IMR-90 (cell line): ENCODE measurements around the gene ABCC3. TPM values are rescaled to one million over a fixed set of nuclear protein-coding genes. Genes with fewer than 3 reads are reported as not detected.

Experiments used
- ATAC-seq: fragments of 200-7000 bp; cut with Tn5 transposase; 2 replicates; pipeline ENCODE4 v1.9.1; 2020; ENCODE audit warnings: low read depth, mild to moderate bottlenecking, moderate library complexity
- BruUV-seq: library from RNA; stranded (reverse); fragments of 400-500 nt; replicated peaks from 2 replicates; lab custom pipeline; 2021; lab: Mats Ljungman, UMichigan
- CTCF ChIA-PET: fragments of 300-600 bp; formaldehyde crosslinking; extraction: SDS; loops from one replicate; lab custom pipeline; 2021; ENCODE audit warnings: antibody characterized with exemption; lab: Yijun Ruan, JAX
- POLR2A ChIA-PET: fragments of 300-600 bp; sonication (Branson Sonifier 250); formaldehyde crosslinking; loops from one replicate; lab custom pipeline; 2022; ENCODE audit warnings: antibody characterized with exemption; ENCODE audit not compliant: unreplicated experiment; lab: Charles Lee
- DNase-seq: peaks from one replicate; pipeline ENCODE4 v3.0.0; 2013
- H2AFZ ChIP-seq: replicated peaks from 2 replicates; pipeline ENCODE3; 2013; ENCODE audit warnings: low read length, mild to moderate bottlenecking; ENCODE audit not compliant: poor library complexity
- H2AK5ac ChIP-seq: 2 replicates; pipeline ENCODE4 v1.6.1; 2013; ENCODE audit warnings: low read depth, low read length, inconsistent platforms
- H2AK9ac ChIP-seq: replicated peaks from 2 replicates; pipeline ENCODE3; 2013; ENCODE audit warnings: mild to moderate bottlenecking, low read depth, low read length, moderate library complexity; ENCODE audit not compliant: poor library complexity
- H2BK120ac ChIP-seq: 2 replicates; pipeline ENCODE4 v1.6.1; 2013; ENCODE audit warnings: low read depth, low read length, inconsistent platforms
- H2BK15ac ChIP-seq: 3 replicates; pipeline ENCODE4 v1.6.1; 2013; ENCODE audit warnings: low read depth, low read length, inconsistent platforms
- H2BK20ac ChIP-seq: 2 replicates; pipeline ENCODE4 v1.6.1; 2013; ENCODE audit warnings: low read depth, mild to moderate bottlenecking, inconsistent platforms, low read length, moderate library complexity
- H2BK5ac ChIP-seq: 2 replicates; pipeline ENCODE4 v1.6.1; 2013; ENCODE audit warnings: mild to moderate bottlenecking, low read depth, low read length, inconsistent platforms; ENCODE audit not compliant: poor library complexity, severe bottlenecking
- H3K14ac ChIP-seq: replicated peaks from 2 replicates; pipeline ENCODE4 v1.6.1; 2013; ENCODE audit warnings: low read depth, low read length, inconsistent platforms
- H3K18ac ChIP-seq: 2 replicates; pipeline ENCODE4 v1.6.1; 2013; ENCODE audit warnings: low read depth, low read length, control low read depth
- H3K23ac ChIP-seq: 2 replicates; pipeline ENCODE4 v1.6.1; 2013; ENCODE audit warnings: low read depth, low read length, inconsistent platforms
- H3K27ac ChIP-seq: 2 replicates; pipeline ENCODE4 v1.5.1; 2013; ENCODE audit warnings: mild to moderate bottlenecking, control low read depth, low read length; ENCODE audit not compliant: insufficient read depth
- H3K27me3 ChIP-seq: 2 replicates; pipeline ENCODE4 v1.6.1; 2013; ENCODE audit warnings: low read length; ENCODE audit not compliant: control insufficient read depth, insufficient read depth
- H3K36me3 ChIP-seq: 2 replicates; pipeline ENCODE4 v1.6.1; 2013; ENCODE audit warnings: low read length, mixed read lengths; ENCODE audit not compliant: control insufficient read depth, insufficient read depth
- H3K4ac ChIP-seq: 2 replicates; pipeline ENCODE4 v1.6.1; 2013; ENCODE audit warnings: low read depth, low read length, inconsistent platforms
- H3K4me1 ChIP-seq: 2 replicates; pipeline ENCODE4 v1.6.1; 2013; ENCODE audit warnings: low read length, mixed read lengths; ENCODE audit not compliant: control insufficient read depth, insufficient read depth
- H3K4me2 ChIP-seq: 2 replicates; pipeline ENCODE4 v1.6.1; 2013; ENCODE audit warnings: low read depth, mild to moderate bottlenecking, control low read depth, low read length, moderate library complexity
- H3K4me3 ChIP-seq: 2 replicates; pipeline ENCODE4 v1.5.1; 2013; ENCODE audit warnings: low read depth, mild to moderate bottlenecking, control low read depth, low read length, moderate library complexity; ENCODE audit not compliant: insufficient read depth
- H3K56ac ChIP-seq: 2 replicates; pipeline ENCODE4 v1.6.1; 2013; ENCODE audit warnings: low read length, inconsistent platforms; ENCODE audit not compliant: insufficient read depth; ENCODE audit errors: extremely low read depth
- H3K79me1 ChIP-seq, 2 experiments: 2 replicates each; pipeline ENCODE4 v1.6.1; 2013; ENCODE audit warnings: low read length in 2 of 2, inconsistent platforms in 1 of 2, low read depth in 1 of 2
- H3K9ac ChIP-seq: 2 replicates; pipeline ENCODE4 v1.6.1; 2013; ENCODE audit warnings: low read depth, low read length, control low read depth
- H3K9me1 ChIP-seq: 2 replicates; pipeline ENCODE4 v1.6.1; 2013; ENCODE audit warnings: low read length, inconsistent platforms; ENCODE audit not compliant: insufficient read depth
- H3K9me3 ChIP-seq: 2 replicates; pipeline ENCODE4 v1.6.1; 2013; ENCODE audit warnings: low read length; ENCODE audit not compliant: control insufficient read depth, insufficient read depth
- H4K20me1 ChIP-seq: 2 replicates; pipeline ENCODE4 v1.6.1; 2013; ENCODE audit warnings: low read length, inconsistent platforms; ENCODE audit not compliant: insufficient read depth
- H4K5ac ChIP-seq: 2 replicates; pipeline ENCODE4 v1.6.1; 2013; ENCODE audit warnings: mild to moderate bottlenecking, low read depth, low read length, control low read depth
- H4K8ac ChIP-seq, 2 experiments: 2 replicates each; pipeline ENCODE4 v1.6.1; 2013; ENCODE audit warnings: low read depth in 2 of 2, low read length in 2 of 2, control low read depth in 1 of 2, inconsistent platforms in 1 of 2
- H4K91ac ChIP-seq: 2 replicates; pipeline ENCODE4 v1.6.1; 2013; ENCODE audit warnings: low read depth, low read length, inconsistent platforms; ENCODE audit not compliant: insufficient read depth
- BHLHE40 ChIP-seq: fragments of 150-350 bp; IDR thresholded peaks from 2 replicates; pipeline ENCODE4 v1.6.1; 2016; ENCODE audit warnings: mild to moderate bottlenecking, low read depth, low read length
- CEBPB ChIP-seq: IDR thresholded peaks from 2 replicates; pipeline ENCODE4 v1.6.1; 2012; ENCODE audit warnings: low read depth, low read length, improper control_type of control experiment
- CHD1 ChIP-seq: IDR thresholded peaks from 2 replicates; pipeline ENCODE4 v1.6.1; 2012; ENCODE audit warnings: low read depth, low read length, improper control_type of control experiment
- CTCF ChIP-seq: conservative IDR thresholded peaks from 2 replicates; pipeline ENCODE4 v1.5.1; 2012; ENCODE audit warnings: mild to moderate bottlenecking, low read depth, low read length, improper control_type of control experiment
- ELK1 ChIP-seq: fragments of 150-350 bp; IDR thresholded peaks from 2 replicates; pipeline ENCODE4 v1.6.1; 2016; ENCODE audit warnings: low read depth, mild to moderate bottlenecking, low read length, moderate library complexity, borderline replicate concordance
- FOS ChIP-seq: fragments of 150-350 bp; IDR thresholded peaks from 2 replicates; pipeline ENCODE4 v1.6.1; 2016; ENCODE audit warnings: low read depth, low read length
- MAFK ChIP-seq: IDR thresholded peaks from 2 replicates; pipeline ENCODE4 v1.6.1; 2012; ENCODE audit warnings: low read depth, low read length, improper control_type of control experiment
- MAZ ChIP-seq: IDR thresholded peaks from 2 replicates; pipeline ENCODE4 v1.6.1; 2012; ENCODE audit warnings: low read depth, mild to moderate bottlenecking, low read length, improper control_type of control experiment, moderate library complexity, borderline replicate concordance
- MXI1 ChIP-seq: IDR thresholded peaks from 2 replicates; pipeline ENCODE4 v1.6.1; 2012; ENCODE audit warnings: low read depth, mild to moderate bottlenecking, low read length, moderate library complexity, borderline replicate concordance
- NFE2L2 ChIP-seq: fragments of 150-350 bp; IDR thresholded peaks from 2 replicates; pipeline ENCODE4 v1.6.1; 2016; ENCODE audit warnings: low read depth, mild to moderate bottlenecking, low read length
- POLR2A ChIP-seq: IDR thresholded peaks from 2 replicates; pipeline ENCODE4 v1.6.1; 2012; ENCODE audit warnings: mild to moderate bottlenecking, low read depth, low read length
- RAD21 ChIP-seq: IDR thresholded peaks from 2 replicates; pipeline ENCODE4 v1.6.1; 2012; ENCODE audit warnings: low read length, improper control_type of control experiment
- RCOR1 ChIP-seq: IDR thresholded peaks from 2 replicates; pipeline ENCODE4 v1.6.1; 2012; ENCODE audit warnings: mild to moderate bottlenecking, low read length, improper control_type of control experiment; ENCODE audit not compliant: insufficient replicate concordance
- RFX5 ChIP-seq: IDR thresholded peaks from 2 replicates; pipeline ENCODE4 v1.8.0; 2012; ENCODE audit warnings: low read depth, mild to moderate bottlenecking, low read length, moderate library complexity
- SMC3 ChIP-seq: fragments of 150-350 bp; IDR thresholded peaks from 2 replicates; pipeline ENCODE4 v1.6.1; 2016; ENCODE audit warnings: low read depth, mild to moderate bottlenecking, antibody characterized with exemption, low read length, moderate library complexity
- USF2 ChIP-seq: fragments of 150-350 bp; IDR thresholded peaks from 2 replicates; pipeline ENCODE4 v1.6.1; 2017; ENCODE audit warnings: mild to moderate bottlenecking, antibody characterized with exemption, low read length, low read depth
- WGBS, 2 experiments: methylation state at CpG; one replicate each; pipeline versions ENCODE4 v1.1.5 to v1.1.7; 2013; ENCODE audit warnings: missing lambda C conversion rate in 2 of 2; ENCODE audit not compliant: insufficient read length in 1 of 2; ENCODE audit errors: extremely low coverage in 2 of 2; 5-methylcytosine and 5-hydroxymethylcytosine counted together
- dilution Hi-C: fragments of 300-500 bp; cut with HindIII; formaldehyde crosslinking; loops from one replicate; pipeline ENCODE4 v1.14.3; 2018; ENCODE audit warnings: low sequenced_read_pairs; ENCODE audit not compliant: unreplicated experiment
- in situ Hi-C: fragments of 300-500 bp; cut with MboI; formaldehyde crosslinking; loops from 3 replicates; pipeline ENCODE4 v1.14.3; 2019; ENCODE audit warnings: low sequenced_read_pairs, inconsistent platforms, mixed read lengths
- intact Hi-C: fragments of 100-400 bp; cut with micrococcal nuclease; formaldehyde crosslinking; loops from 2 replicates; pipeline ENCODE4 v1.10.0; 2022
- polyA plus RNA-seq, 3 experiments: library from polyadenylated mRNA; depleted of rRNA; stranded (reverse); fragments of >200 nt; gene quantifications; 2 replicates each; pipeline ENCODE4 v1.2.3, GENCODE V29; 2012; ENCODE audit warnings: low replicate concordance in 1 of 3
- total RNA-seq: library from RNA; depleted of rRNA; stranded (reverse); fragments of >200 nt; gene quantifications from 2 replicates; pipeline ENCODE4 v1.2.3, GENCODE V29; 2012

Gene ABCC3
- total and polyA plus RNA-seq, 2 of the 4 experiments (the other 2 are of a cell fraction), result 3.2 to 6.6 TPM

GRCh38 chr17:50636804-50637195, 2.1 kb downstream of the ABCC3 start:
- H3K79me1 ChIP-seq, result peaks cover 7 to 53% of the 10 kb centered on the region in 2 experiments; a peak in 3 of 4 replicates
- H3K9ac ChIP-seq, result no peak overlapping the region
- ChIA-PET CTCF (interaction anchor here (1.7 kb wide), 1 partner anchor 9 kb away, joined by 4 read pairs; no protein-coding TSS in a partner anchor), POLR2A (no interaction called here)
- H3K27ac ChIP-seq, result no peak overlapping the region
- H2BK120ac ChIP-seq, result peak overlapping the region; percentile 98
- H3K23ac ChIP-seq, result peak overlapping the region; percentile 44; the same call in 1 of the 2 replicates
- peak overlapping the region; percentile 50; the same call in 1 of the 2 replicates for H3K14ac ChIP-seq
- H3K36me3 ChIP-seq, result no peaks in the 10 kb centered on the region
- no peak overlapping the region for H3K18ac ChIP-seq
- H4K91ac ChIP-seq, result peak overlapping the region; percentile 97
- H2AFZ ChIP-seq, result no peak overlapping the region
- H4K5ac ChIP-seq, result no peak overlapping the region
- no peak overlapping the region for H3K4me2 ChIP-seq
- intact Hi-C loops (no loop called here), in situ Hi-C loops (loop anchor here (5.0 kb wide), 1 partner anchor 41 kb away; no protein-coding TSS in a partner anchor), dilution Hi-C loops (no loop called here)
- H3K27me3 ChIP-seq, result peaks cover 5% of the 10 kb centered on the region; the same call in 1 of the 2 replicates
- H2AK9ac ChIP-seq, result no peak overlapping the region
- H4K20me1 ChIP-seq, result peaks cover 11% of the 10 kb centered on the region
- ATAC-seq, result no peak
- peak overlapping the region; percentile 99 for H2AK5ac ChIP-seq
- H2BK5ac ChIP-seq, result no peak overlapping the region
- H2BK15ac ChIP-seq, result peak overlapping the region; percentile 97; the same call in 1 of the 3 replicates
- peaks cover 40% of the 10 kb centered on the region for H3K4me1 ChIP-seq
- peak overlapping the region; percentile 93 for H3K4ac ChIP-seq
- H4K8ac ChIP-seq, result peak overlapping the region in 1 of 2 experiments; percentile 15; a peak in 1 of 4 replicates
- WGBS, 2 experiments, result 87% methylated on average over 4 of the region's 7 CpGs; no CpG with 5 or more reads in 1 of the 2 experiments
- TF ChIP-seq RCOR1 (no peak), SMC3 (no peak), CHD1 (no peak), BHLHE40 (no peak), MAZ (no peak), RFX5 (no peak), MAFK (no peak), POLR2A (no peak), USF2 (no peak), MXI1 (no peak), NFE2L2 (no peak), RAD21 (no peak), FOS (no peak), ELK1 (no peak), CEBPB (no peak), CTCF (no peak)
- H3K4me3 ChIP-seq, result no peak overlapping the region
- no TSS peak for BruUV-seq
- H3K9me3 ChIP-seq, result no peaks in the 10 kb centered on the region
- no peak for DNase-seq
- H3K9me1 ChIP-seq, result peaks cover 40% of the 10 kb centered on the region
- peak overlapping the region; percentile 84 for H2BK20ac ChIP-seq
- no peak overlapping the region for H3K56ac ChIP-seq
